Erythroblast (primary cell): ENCODE data around the gene TSPAN9.

ENCODE experiments used
- GATA1 ChIP-seq: IDR thresholded peaks from 2 replicates; pipeline ENCODE4 v1.6.1; 2011; ENCODE audit warnings: low read depth, mild to moderate bottlenecking, control low read depth, low read length, moderate library complexity
- POLR2A ChIP-seq: IDR thresholded peaks from 2 replicates; pipeline ENCODE4 v1.6.1; 2011; ENCODE audit warnings: mild to moderate bottlenecking, low read length

GRCh38 chr12:3246253-3246652 lies 169.1 kb downstream of the TSPAN9 start:
- no peak for TF ChIP-seq POLR2A
- no peak for TF ChIP-seq GATA1
